Activated naive CD8-positive, alpha-beta T cell treated with anti-CD3 and anti-CD28 coated beads for 36 hours (primary cell): ENCODE data around the gene DACT3. TPM values are rescaled to one million over a fixed set of nuclear protein-coding genes. Genes with fewer than 3 reads are reported as not detected.

Experiments
- DNase-seq: peaks from one replicate; pipeline ENCODE4 v3.0.0; 2021
- H3K27ac Mint-ChIP-seq: one replicate; pipeline ENCODE4 v1.8.0; 2022; ENCODE audit warnings: mild to moderate bottlenecking, moderate library complexity, mixed read lengths
- H3K27me3 Mint-ChIP-seq: one replicate; pipeline ENCODE4 v1.8.0; 2022; ENCODE audit warnings: mild to moderate bottlenecking, mixed read lengths
- H3K36me3 Mint-ChIP-seq: one replicate; pipeline ENCODE4 v1.8.0; 2021; ENCODE audit warnings: mild to moderate bottlenecking, mixed read lengths
- H3K4me1 Mint-ChIP-seq: one replicate; pipeline ENCODE4 v1.8.0; 2021; ENCODE audit warnings: mixed read lengths
- H3K4me3 Mint-ChIP-seq: one replicate; pipeline ENCODE4 v1.8.0; 2022; ENCODE audit warnings: mild to moderate bottlenecking, moderate library complexity, mixed read lengths
- H3K9me3 Mint-ChIP-seq: one replicate; pipeline ENCODE4 v1.8.0; 2022; ENCODE audit warnings: mixed read lengths
- total RNA-seq, 2 experiments: library from RNA; stranded (reverse); gene quantifications; one replicate each; pipeline ENCODE4 v1.2.3, GENCODE V29; 2021

Gene DACT3
- total RNA-seq, 2 experiments from 2014 or later: 3.7 to 3.9 TPM

- no peak for DNase-seq
- Mint-ChIP-seq H3K36me3 (peaks cover 10% of the 10 kb centered on the region), H3K4me1 (peaks cover 8% of the 10 kb centered on the region), H3K27ac (no peak overlapping the region), H3K4me3 (peak overlapping the region; percentile 25), H3K9me3 (peaks cover 6% of the 10 kb centered on the region), H3K27me3 (peaks cover 61% of the 10 kb centered on the region)
Measured at GRCh38 chr19:46650445-46650844, 10.5 kb downstream of the DACT3 start.

DNA sequence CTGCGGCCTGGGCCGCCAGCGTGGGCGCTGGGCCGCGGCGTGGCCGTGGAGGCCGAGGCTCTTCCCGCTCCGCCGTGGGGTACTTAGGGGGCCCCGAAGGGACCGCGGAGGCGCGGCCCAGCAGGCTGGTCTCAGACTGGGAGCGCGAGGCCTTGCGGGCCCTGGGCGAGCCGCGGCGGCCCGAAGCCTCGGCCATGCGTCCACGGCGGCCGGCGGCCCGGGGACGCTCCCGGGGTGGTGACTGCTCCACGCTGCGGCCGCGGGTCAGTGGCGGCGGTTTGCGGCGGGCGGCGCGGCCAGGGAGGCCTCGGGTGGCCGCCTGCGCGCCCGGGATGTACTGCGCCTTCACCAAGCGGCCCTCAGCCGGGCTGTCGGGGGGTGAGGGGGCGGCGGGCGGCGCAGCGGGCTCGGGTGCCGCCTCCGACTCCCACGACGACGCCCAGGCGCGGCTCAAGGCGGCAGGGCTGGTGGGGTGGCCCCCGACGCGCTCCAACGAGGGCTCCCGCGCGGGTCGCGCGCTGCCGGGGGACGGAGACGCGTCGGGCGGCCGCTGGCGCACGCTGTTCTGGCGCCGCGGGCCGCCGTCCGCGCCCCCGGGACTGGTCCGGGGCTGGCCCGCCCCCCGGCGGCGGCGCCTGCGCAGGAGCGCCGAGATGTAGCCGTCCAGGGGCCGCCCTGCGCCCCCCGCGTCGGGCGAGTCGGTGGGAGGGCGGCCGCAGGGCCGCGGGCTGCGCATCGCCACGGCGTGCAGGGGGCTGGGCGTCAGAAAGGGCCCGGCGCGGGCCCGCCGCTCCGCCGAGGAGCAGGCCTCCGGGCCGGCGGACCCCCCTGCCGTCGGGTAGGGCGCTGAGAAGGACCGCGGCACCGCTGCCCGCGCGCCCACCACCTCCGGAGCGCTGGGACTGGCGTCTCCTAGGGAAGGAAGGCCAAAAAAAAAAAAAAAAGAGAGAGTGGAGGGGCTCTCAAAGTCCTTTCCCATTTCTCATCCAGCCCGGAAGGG, 11.7 kb downstream of the DACT3 start:
- Mint-ChIP-seq H3K9me3 (peaks cover 6% of the 10 kb centered on the region), H3K4me3 (no peak overlapping the region), H3K27me3 (peaks cover 55% of the 10 kb centered on the region), H3K27ac (no peak overlapping the region), H3K4me1 (peaks cover 8% of the 10 kb centered on the region), H3K36me3 (peaks cover 10% of the 10 kb centered on the region)
- DNase-seq: no peak

DNA sequence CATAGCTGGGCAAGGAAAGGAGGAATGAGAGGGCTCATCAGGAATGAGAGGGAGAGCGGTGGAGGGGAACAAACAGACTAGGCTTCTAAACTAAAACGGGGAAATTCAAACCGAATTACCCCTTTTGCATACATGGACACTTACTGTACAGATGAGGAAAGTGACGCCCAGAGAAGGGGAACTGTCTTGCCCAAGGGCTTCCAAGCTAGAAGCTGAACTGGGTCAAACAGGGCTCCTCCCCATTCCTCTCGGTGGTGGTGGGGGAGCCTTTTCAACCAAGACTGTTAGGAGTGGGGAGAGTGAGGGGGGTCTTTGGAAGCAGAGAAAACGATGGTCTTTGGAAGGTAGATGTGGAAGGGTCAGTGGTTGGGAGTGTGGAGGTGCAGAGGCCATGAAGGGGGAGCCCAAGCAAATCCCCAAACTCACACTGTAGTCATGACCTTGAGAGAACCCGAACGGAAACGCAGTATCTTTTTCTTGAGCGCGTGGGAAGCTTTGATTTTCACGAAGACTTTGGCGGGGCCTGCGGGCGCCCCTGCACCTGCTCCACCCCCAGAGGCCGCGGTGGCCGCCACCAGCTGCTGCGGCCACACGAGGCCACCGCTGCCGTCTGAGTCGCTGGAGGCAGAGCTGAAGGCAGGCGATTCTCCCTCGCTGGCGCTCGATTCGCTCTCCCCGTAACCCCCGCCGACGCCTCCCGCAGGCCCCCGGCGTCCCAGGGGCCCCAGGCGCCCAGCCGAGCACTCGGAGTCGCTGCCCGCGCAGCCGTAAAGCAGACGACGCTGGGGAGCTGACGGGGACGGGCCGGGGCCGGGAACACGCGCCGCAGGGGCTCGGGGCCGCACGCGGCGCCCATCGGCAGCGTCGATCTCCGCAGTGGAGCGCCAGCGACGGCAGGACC, 12.7 kb downstream of the DACT3 start:
- Mint-ChIP-seq H3K9me3 (peaks cover 6% of the 10 kb centered on the region), H3K27ac (no peak overlapping the region), H3K27me3 (peaks cover 46% of the 10 kb centered on the region), H3K4me1 (peaks cover 8% of the 10 kb centered on the region), H3K4me3 (peak overlapping the region; percentile 16), H3K36me3 (peaks cover 10% of the 10 kb centered on the region)
- DNase-seq: no peak

DNA sequence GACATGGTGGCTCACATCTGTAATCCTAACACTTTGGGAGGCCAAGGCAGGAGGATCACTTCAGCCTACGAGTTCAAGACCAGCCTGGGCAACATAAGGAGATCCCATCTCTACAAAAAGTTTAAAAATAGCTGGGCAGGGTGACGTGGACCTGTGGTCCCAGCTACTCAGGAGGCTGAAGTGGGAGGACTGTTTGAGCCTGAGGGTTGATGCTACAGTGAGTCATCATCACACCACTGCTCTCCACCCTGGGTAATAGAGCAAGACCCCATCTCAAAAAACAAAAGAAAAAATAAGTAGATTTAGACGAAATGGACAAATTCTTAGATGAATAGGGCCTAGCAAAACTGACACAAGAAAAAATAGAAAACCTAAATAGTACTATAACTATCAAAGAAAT, 14.6 kb downstream of the DACT3 start:
- Mint-ChIP-seq H3K27me3 (peaks cover 42% of the 10 kb centered on the region), H3K36me3 (peaks cover 10% of the 10 kb centered on the region), H3K4me3 (no peak overlapping the region), H3K4me1 (peaks cover 8% of the 10 kb centered on the region), H3K27ac (no peak overlapping the region), H3K9me3 (peaks cover 6% of the 10 kb centered on the region)
- no peak for DNase-seq

- no peak for DNase-seq
- Mint-ChIP-seq H3K9me3 (peaks cover 6% of the 10 kb centered on the region), H3K4me3 (no peak overlapping the region), H3K4me1 (peaks cover 5% of the 10 kb centered on the region), H3K27me3 (peaks cover 32% of the 10 kb centered on the region), H3K27ac (no peak overlapping the region), H3K36me3 (peaks cover 6% of the 10 kb centered on the region)
Measured at GRCh38 chr19:46644720-46645119, 16.3 kb downstream of the DACT3 start.

DNA sequence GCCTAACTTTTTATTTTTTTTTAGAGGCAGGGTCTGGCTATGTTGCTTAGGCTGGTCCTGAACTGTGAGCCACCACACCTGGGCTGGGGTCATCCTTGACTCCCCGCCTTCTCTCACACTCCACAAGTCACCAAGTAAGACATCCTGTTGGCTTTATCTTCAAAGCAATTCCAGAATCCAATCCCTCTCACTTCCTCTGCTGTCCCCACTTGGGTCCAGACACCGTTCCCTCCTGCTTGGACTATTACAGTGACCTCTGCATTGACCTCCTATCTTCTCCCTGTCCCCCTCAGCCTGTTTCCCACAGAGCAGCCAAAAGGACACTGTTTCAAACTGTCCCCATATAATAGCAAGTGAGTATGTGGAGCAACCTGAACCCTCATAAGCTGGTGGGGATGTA, 20.3 kb downstream of the DACT3 start:
- H3K9me3 Mint-ChIP-seq: no peaks in the 10 kb centered on the region
- no peak overlapping the region for H3K4me3 Mint-ChIP-seq
- peaks cover 13% of the 10 kb centered on the region for H3K27me3 Mint-ChIP-seq
- H3K4me1 Mint-ChIP-seq: peaks cover 2% of the 10 kb centered on the region
- H3K36me3 Mint-ChIP-seq: no peaks in the 10 kb centered on the region
- H3K27ac Mint-ChIP-seq: no peak overlapping the region
- no peak for DNase-seq

DNA sequence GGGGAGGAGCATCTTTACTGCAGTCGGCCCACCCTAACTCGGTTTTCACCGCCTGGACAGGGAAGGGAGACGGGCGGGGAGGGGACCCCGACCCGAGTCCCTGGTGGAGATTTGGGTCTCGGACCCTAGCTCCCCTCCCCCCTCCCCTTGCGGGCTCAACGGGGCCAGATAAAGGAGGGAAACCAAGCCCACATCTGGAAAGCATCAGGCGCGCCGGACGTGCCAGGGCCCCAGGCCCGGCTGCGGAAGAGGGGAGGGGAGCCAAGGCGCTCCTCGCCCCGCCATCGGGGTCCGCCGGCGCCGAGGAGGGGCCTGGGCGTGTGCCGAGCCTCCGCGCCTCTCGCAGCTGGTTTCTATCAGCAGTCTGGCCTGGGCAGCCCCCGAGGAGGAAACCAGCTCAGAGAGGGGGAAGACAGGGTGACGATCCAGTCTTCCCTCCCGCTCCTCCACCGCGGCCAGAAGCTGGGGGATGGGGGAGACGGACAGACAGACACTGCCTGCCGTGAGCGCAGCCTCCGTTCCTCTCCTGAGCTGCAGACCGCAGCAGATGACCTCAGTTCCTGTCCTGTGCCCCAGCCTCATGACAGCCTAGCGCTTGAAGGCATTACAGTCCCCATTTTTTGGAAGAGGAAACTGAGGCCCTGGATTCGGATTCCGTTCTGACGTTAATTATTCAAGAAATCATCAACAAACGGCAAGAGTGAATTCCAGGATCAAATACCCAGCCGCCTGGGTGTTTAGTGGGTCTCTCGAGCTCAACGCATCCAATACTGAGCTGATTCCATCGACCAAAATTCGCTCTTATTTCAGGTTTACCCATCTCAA, 21.4 kb downstream of the DACT3 start:
- DNase-seq: peak; percentile 60
- H3K27ac Mint-ChIP-seq: no peak overlapping the region
- peaks cover 13% of the 10 kb centered on the region for H3K27me3 Mint-ChIP-seq
- no peaks in the 10 kb centered on the region for H3K9me3 Mint-ChIP-seq
- no peaks in the 10 kb centered on the region for H3K36me3 Mint-ChIP-seq
- H3K4me1 Mint-ChIP-seq: peaks cover 7% of the 10 kb centered on the region
- H3K4me3 Mint-ChIP-seq: no peak overlapping the region

- no peak overlapping the region for H3K4me3 Mint-ChIP-seq
- H3K36me3 Mint-ChIP-seq: peaks cover 12% of the 10 kb centered on the region
- peaks cover 7% of the 10 kb centered on the region for H3K27me3 Mint-ChIP-seq
- no peak overlapping the region for H3K27ac Mint-ChIP-seq
- no peak for DNase-seq
- H3K4me1 Mint-ChIP-seq: peaks cover 19% of the 10 kb centered on the region
- H3K9me3 Mint-ChIP-seq: no peaks in the 10 kb centered on the region
Measured at GRCh38 chr19:46637224-46637623, 23.8 kb downstream of the DACT3 start.

GRCh38 chr19:46635920-46636761, 24.8 kb downstream of the DACT3 start, which contains the start of gene GNG8:
Gene GNG8 (minus strand): TSS chr19:46636202. CDS start chr19:46634682, 1,520 bp downstream.
- H3K36me3 Mint-ChIP-seq: peaks cover 14% of the 10 kb centered on the region
- H3K4me1 Mint-ChIP-seq: peaks cover 20% of the 10 kb centered on the region
- H3K9me3 Mint-ChIP-seq: no peaks in the 10 kb centered on the region
- peak within 1 kb of the TSS; percentile 82 for H3K4me3 Mint-ChIP-seq
- no peak within 1 kb of the TSS for H3K27ac Mint-ChIP-seq
- peaks cover 7% of the 10 kb centered on the region for H3K27me3 Mint-ChIP-seq
- DNase-seq: peak; percentile 54

GRCh38 chr19:46634656-46635218, 26.2 kb downstream of the DACT3 start:
- Mint-ChIP-seq H3K9me3 (no peaks in the 10 kb centered on the region), H3K36me3 (peaks cover 14% of the 10 kb centered on the region), H3K4me1 (peaks cover 22% of the 10 kb centered on the region), H3K4me3 (peak overlapping the region; percentile 82), H3K27me3 (no peaks in the 10 kb centered on the region), H3K27ac (no peak overlapping the region)
- DNase-seq: no peak

DNA sequence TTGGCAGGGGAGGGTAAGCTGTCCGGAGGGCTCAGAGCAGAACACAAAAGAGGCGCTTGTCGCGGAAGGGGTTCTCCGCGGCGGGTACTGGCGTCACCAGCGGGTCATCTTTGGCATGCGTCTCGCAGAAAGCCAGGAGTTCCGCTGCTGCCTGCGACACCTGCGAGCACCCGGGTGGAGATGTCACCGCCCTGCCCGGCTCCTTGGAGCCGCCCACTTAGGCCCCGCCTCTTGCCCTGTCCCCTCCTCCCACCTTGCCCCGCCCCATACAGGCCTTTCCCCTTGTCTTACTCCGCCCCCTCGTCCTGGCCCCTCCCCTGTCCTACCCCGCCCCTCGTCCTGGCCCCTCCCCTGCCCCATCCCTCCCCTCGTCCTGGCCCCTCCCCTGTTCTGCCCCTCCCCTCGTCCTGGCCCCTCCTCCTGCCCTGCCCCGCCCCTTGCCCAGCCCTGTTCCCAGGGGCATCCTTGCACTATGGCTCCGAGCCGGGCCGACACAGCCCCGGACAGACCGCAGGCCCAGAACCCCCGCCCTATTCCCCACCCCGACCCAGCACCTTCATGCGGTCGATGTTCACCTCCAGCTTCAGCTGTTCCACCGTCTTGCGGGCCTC, 26.8 kb downstream of the DACT3 start:
- Mint-ChIP-seq H3K27ac (peak overlapping the region; percentile 80), H3K36me3 (peaks cover 14% of the 10 kb centered on the region), H3K4me3 (peak overlapping the region; percentile 83), H3K9me3 (no peaks in the 10 kb centered on the region), H3K27me3 (no peaks in the 10 kb centered on the region), H3K4me1 (peaks cover 22% of the 10 kb centered on the region)
- DNase-seq: peak; percentile 96

- H3K9me3 Mint-ChIP-seq: no peaks in the 10 kb centered on the region
- no peak for DNase-seq
- H3K27me3 Mint-ChIP-seq: no peaks in the 10 kb centered on the region
- H3K27ac Mint-ChIP-seq: peak overlapping the region; percentile 26
- peaks cover 14% of the 10 kb centered on the region for H3K36me3 Mint-ChIP-seq
- peak overlapping the region; percentile 83 for H3K4me3 Mint-ChIP-seq
- peaks cover 22% of the 10 kb centered on the region for H3K4me1 Mint-ChIP-seq
Measured at GRCh38 chr19:46633130-46633529, 27.9 kb downstream of the DACT3 start.

- H3K27ac Mint-ChIP-seq: no peak overlapping the region
- H3K4me3 Mint-ChIP-seq: no peak overlapping the region
- H3K27me3 Mint-ChIP-seq: no peaks in the 10 kb centered on the region
- DNase-seq: no peak
- no peaks in the 10 kb centered on the region for H3K9me3 Mint-ChIP-seq
- peaks cover 24% of the 10 kb centered on the region for H3K4me1 Mint-ChIP-seq
- H3K36me3 Mint-ChIP-seq: peaks cover 14% of the 10 kb centered on the region
Measured at GRCh38 chr19:46631481-46631880, 29.5 kb downstream of the DACT3 start.
